SK-N-SH (cell line): Measurements from ENCODE around the gene ABLIM2. TPM values are rescaled to one million over a fixed set of nuclear protein-coding genes. Genes with fewer than 3 reads are reported as not detected.

Experiments used
- CTCF ChIA-PET: fragments of 300-600, 350-600 bp; formaldehyde crosslinking; extraction: SDS; loops from one replicate; lab custom pipeline; 2021; lab: Yijun Ruan, JAX
- POLR2A ChIA-PET: fragments of 350-600 bp; sonication (Branson Sonifier 250); formaldehyde crosslinking; extraction: SDS; loops from one replicate; lab custom pipeline; 2020; ENCODE audit warnings: antibody characterized with exemption, inconsistent platforms; lab: Yijun Ruan, JAX
- DNase-seq: peaks from one replicate; pipeline ENCODE4 v3.0.0; 2012
- H2AFZ ChIP-seq: fragments of 200-600 bp; sonication (generic); 2 replicates; pipeline ENCODE4 v1.8.1; 2016; ENCODE audit warnings: antibody characterized with exemption, mild to moderate bottlenecking, low read depth
- H3F3A ChIP-seq: fragments of 200-600 bp; sonication (generic); replicated peaks from 2 replicates; pipeline ENCODE3; 2016; ENCODE audit warnings: antibody characterized with exemption, mild to moderate bottlenecking; ENCODE audit not compliant: insufficient read depth
- H3K27ac ChIP-seq, 2 experiments: fragments of 200-500 bp in 1 of 2; fragments of 200-600 bp in 1 of 2; sonication (Bioruptor generic) in 1 of 2; sonication (generic), shearing (Covaris generic) in 1 of 2; 2 replicates each; pipeline versions ENCODE4 v1.5.1 to v1.6.1; 2014 to 2016; ENCODE audit warnings: low read depth in 2 of 2, inconsistent platforms in 1 of 2, low read length in 1 of 2, mild to moderate bottlenecking in 1 of 2, mixed read lengths in 1 of 2
- H3K27me3 ChIP-seq: fragments of 200-600 bp; sonication (generic), shearing (Covaris generic); 2 replicates; pipeline ENCODE4 v1.6.1; 2016; ENCODE audit warnings: mixed run types; ENCODE audit not compliant: insufficient read depth
- H3K36me3 ChIP-seq, 2 experiments: fragments of 200-500 bp in 1 of 2; fragments of 200-600 bp in 1 of 2; sonication (Bioruptor generic) in 1 of 2; sonication (generic) in 1 of 2; replicated peaks in 1 of 2; 2 replicates each; pipeline versions ENCODE3 to v1.5.1; 2014 to 2016; ENCODE audit warnings: low read length in 1 of 2, mild to moderate bottlenecking in 1 of 2; ENCODE audit not compliant: insufficient read depth in 2 of 2, control insufficient read depth in 1 of 2
- H3K4me1 ChIP-seq, 2 experiments: fragments of 200-500 bp in 1 of 2; fragments of 200-600 bp in 1 of 2; sonication (Bioruptor generic) in 1 of 2; sonication (generic), shearing (Covaris generic) in 1 of 2; 2 replicates each; pipeline versions ENCODE4 v1.5.1 to v1.6.1; 2014 to 2016; ENCODE audit warnings: low read depth in 1 of 2, low read length in 1 of 2, mixed run types in 1 of 2; ENCODE audit not compliant: insufficient read depth in 2 of 2, control insufficient read depth in 1 of 2
- H3K4me2 ChIP-seq: fragments of 200-600 bp; sonication (generic), shearing (Covaris generic); 2 replicates; pipeline ENCODE4 v1.6.1; 2017; ENCODE audit warnings: mixed run types
- H3K4me3 ChIP-seq, 2 experiments: fragments of 200-500 bp in 1 of 2; fragments of 200-600 bp in 1 of 2; sonication (Bioruptor generic) in 1 of 2; sonication (generic), shearing (Covaris generic) in 1 of 2; 2 replicates each; pipeline versions ENCODE4 v1.5.1 to v1.8.1; 2014 to 2016; ENCODE audit warnings: low read depth in 2 of 2, inconsistent platforms in 1 of 2, low read length in 1 of 2, mild to moderate bottlenecking in 1 of 2, mixed read lengths in 1 of 2, moderate library complexity in 1 of 2
- H3K79me2 ChIP-seq: fragments of 200-600 bp; sonication (generic); 2 replicates; pipeline ENCODE4 v1.8.1; 2017; ENCODE audit warnings: mild to moderate bottlenecking; ENCODE audit not compliant: insufficient read depth
- H3K9ac ChIP-seq: fragments of 200-600 bp; sonication (generic); 2 replicates; pipeline ENCODE4 v1.6.1; 2017; ENCODE audit warnings: mixed run types
- H3K9me2 ChIP-seq: fragments of 200-600 bp; sonication (generic); 2 replicates; pipeline ENCODE4 v1.6.1; 2017; ENCODE audit warnings: mixed run types
- H3K9me3 ChIP-seq: fragments of 200-600 bp; sonication (generic); 2 replicates; pipeline ENCODE4 v1.6.1; 2017; ENCODE audit warnings: mixed run types, mild to moderate bottlenecking, moderate library complexity
- H4K20me1 ChIP-seq: fragments of 200-600 bp; sonication (generic); 2 replicates; pipeline ENCODE4 v1.6.1; 2017; ENCODE audit warnings: mild to moderate bottlenecking, mixed run types; ENCODE audit not compliant: insufficient read depth
- CHD2 ChIP-seq: fragments of 150-350 bp; IDR thresholded peaks from 2 replicates; pipeline ENCODE4 v1.6.1; 2018; ENCODE audit warnings: low read length; ENCODE audit not compliant: partially characterized antibody
- ELF1 ChIP-seq: IDR thresholded peaks from 2 replicates; pipeline ENCODE4 v1.4.0; 2012
- EP300 ChIP-seq, 2 experiments: IDR thresholded peaks; 2 replicates each; pipeline versions ENCODE4 v1.4.0 to v1.6.1; 2012; ENCODE audit warnings: borderline replicate concordance in 1 of 2, low read depth in 1 of 2, low read length in 1 of 2
- FOSL2 ChIP-seq: IDR thresholded peaks from 2 replicates; pipeline ENCODE4 v1.4.0; 2012; ENCODE audit warnings: low read depth, mild to moderate bottlenecking, moderate library complexity, borderline replicate concordance
- FOXM1 ChIP-seq: IDR thresholded peaks from 2 replicates; pipeline ENCODE4 v1.4.0; 2012; ENCODE audit warnings: low read depth, mild to moderate bottlenecking
- GATA2 ChIP-seq: sonication (generic); formaldehyde crosslinking; IDR thresholded peaks from 2 replicates; pipeline ENCODE4 v1.5.0; 2020; ENCODE audit warnings: mild to moderate bottlenecking, missing genetic modification reagents
- JUND ChIP-seq: IDR thresholded peaks from 2 replicates; pipeline ENCODE4 v1.4.0; 2012
- MEF2A ChIP-seq: IDR thresholded peaks from 2 replicates; pipeline ENCODE4 v1.4.0; 2012; ENCODE audit warnings: low read depth, borderline replicate concordance
- POLR2AphosphoS5 ChIP-seq: IDR thresholded peaks from 2 replicates; pipeline ENCODE4 v1.6.1; 2012; ENCODE audit warnings: low read depth, low read length
- RAD21 ChIP-seq: IDR thresholded peaks from 2 replicates; pipeline ENCODE4 v1.6.1; 2012; ENCODE audit warnings: mild to moderate bottlenecking, low read length
- RXRA ChIP-seq: IDR thresholded peaks from 2 replicates; pipeline ENCODE4 v1.4.0; 2012; ENCODE audit warnings: low read depth, mild to moderate bottlenecking, borderline replicate concordance
- SMC3 ChIP-seq: IDR thresholded peaks from 2 replicates; pipeline ENCODE4 v1.6.1; 2012; ENCODE audit warnings: low read depth, low read length, improper control_type of control experiment
- TAF1 ChIP-seq: IDR thresholded peaks from 2 replicates; pipeline ENCODE4 v1.6.1; 2012; ENCODE audit warnings: low read depth, mild to moderate bottlenecking, low read length, moderate library complexity, borderline replicate concordance
- TCF12 ChIP-seq: IDR thresholded peaks from 2 replicates; pipeline ENCODE4 v1.4.0; 2012
- TEAD4 ChIP-seq: IDR thresholded peaks from 2 replicates; pipeline ENCODE4 v1.4.0; 2012; ENCODE audit warnings: mild to moderate bottlenecking, borderline replicate concordance; ENCODE audit not compliant: insufficient read depth
- YY1 ChIP-seq: IDR thresholded peaks from 2 replicates; pipeline ENCODE4 v1.4.0; 2012; ENCODE audit warnings: low read depth, mild to moderate bottlenecking
- WGBS: methylation state at CpG from one replicate; pipeline ENCODE4 v1.1.6; 2017; ENCODE audit warnings: low lambda C conversion rate; 5-methylcytosine and 5-hydroxymethylcytosine counted together
- polyA plus RNA-seq, 3 experiments: library from polyadenylated mRNA; depleted of rRNA; stranded (reverse); fragments of >200 nt; gene quantifications; 2 replicates each; pipeline ENCODE4 v1.2.3, GENCODE V29; 2012
- TF ChIP-seq, protein P1 (sequence below): fragments of 150-350 bp; IDR thresholded peaks from 2 replicates; pipeline ENCODE4 v1.6.1; 2016; ENCODE audit warnings: mild to moderate bottlenecking, low read depth, low read length
- TF ChIP-seq, protein P2 (sequence below): IDR thresholded peaks from 2 replicates; pipeline ENCODE4 v1.4.0; 2012; ENCODE audit warnings: low read depth, borderline replicate concordance
- TF ChIP-seq, protein P3 (sequence below): fragments of 200-600 bp; sonication (generic); IDR thresholded peaks from 2 replicates; pipeline ENCODE4 v1.6.1; 2017; ENCODE audit warnings: antibody characterized with exemption, mild to moderate bottlenecking, moderate library complexity

ABLIM2 gene
- polyA plus RNA-seq, 1 of the 3 experiments (the other 2 are of a cell fraction): 0.53 TPM

DNA sequence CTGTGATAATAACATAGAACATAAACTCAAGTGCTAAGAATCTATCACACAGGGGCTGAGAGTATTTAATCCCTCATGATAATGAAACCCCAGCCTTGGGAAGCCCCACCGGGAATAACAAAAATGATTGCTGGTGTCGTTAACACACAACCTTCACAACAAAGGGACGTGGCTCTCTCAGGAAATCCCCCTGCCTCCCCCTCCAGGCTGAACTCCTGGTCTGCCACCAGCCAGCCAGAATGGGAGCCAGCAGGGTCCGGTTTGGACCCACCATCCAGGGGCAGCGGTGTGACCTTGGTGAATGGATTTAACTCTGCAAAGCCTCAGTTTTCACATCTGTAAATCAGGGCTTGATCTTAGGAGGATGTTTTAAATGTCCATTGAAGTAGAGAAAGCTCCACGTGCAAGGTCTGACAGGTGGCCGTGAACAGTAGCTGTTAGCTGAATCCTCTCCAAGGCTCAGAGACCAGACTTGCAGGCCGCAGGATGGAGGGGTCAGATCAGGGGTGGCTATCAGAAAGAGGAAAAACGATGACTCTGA, 46.5 kb downstream of the ABLIM2 start (continued):
- TF ChIP-seq RXRA: no peak

DNA sequence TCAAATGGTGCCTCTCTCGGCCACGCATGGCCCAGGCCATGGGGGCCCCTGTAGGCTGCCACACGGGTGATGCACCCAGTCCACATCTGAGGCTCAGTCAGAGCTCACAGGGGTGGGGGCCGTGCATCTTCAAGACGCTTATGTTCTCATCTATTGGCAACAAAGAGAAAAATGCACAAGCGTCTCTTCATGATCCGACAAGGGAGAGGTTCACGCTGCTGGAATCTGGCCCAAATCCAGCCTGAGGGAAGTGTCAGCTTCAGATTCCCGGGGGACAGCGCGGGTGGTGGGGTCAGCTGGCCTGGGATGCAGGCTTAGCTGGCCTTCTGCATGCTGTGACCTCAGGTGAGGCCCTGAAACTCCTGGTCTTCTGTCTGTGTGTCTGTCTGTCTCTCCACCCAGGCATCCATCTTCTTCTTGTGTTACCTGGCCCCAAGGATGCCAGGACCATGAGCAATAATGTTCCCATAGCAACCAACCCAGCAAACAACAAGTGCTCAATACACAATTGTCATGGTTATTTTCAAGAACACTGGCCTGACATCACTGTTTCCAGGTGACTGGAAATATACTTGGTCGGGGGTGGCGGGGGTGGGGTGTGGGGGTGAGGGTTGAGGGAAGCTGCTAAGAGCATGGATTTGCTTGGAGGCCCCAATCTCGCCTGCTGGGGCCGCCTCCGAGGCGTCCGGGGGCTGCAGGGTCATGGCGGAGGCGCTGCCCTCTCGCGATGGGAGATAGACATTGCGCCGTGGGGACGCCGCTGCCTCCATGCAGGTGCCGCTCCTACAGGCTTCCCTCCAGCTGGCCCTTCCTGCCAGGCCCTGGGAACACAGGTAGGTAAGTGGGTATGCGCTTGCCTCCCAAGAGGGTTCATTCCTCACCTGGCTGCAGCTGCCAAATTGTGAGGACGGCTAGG, 48.3 kb downstream of the ABLIM2 start:
- H3K9me2 ChIP-seq: no peaks in the 10 kb centered on the region
- peaks cover 0 to 17% of the 10 kb centered on the region in 2 experiments; a peak in 1 of 4 replicates for H3K4me1 ChIP-seq
- H3F3A ChIP-seq: no peaks in the 10 kb centered on the region
- TF ChIP-seq RXRA (no peak), EP300 (IDR thresholded peaks at IDR 0.05; ENCODE audit: borderline replicate concordance in 1 of 2, low read depth in 1 of 2, low read length in 1 of 2) (no peak), GATA2 (no peak), SMC3 (no peak), RAD21 (no peak), CHD2 (no peak), POLR2AphosphoS5 (no peak), FOXM1 (no peak)
- no peak overlapping the region for H2AFZ ChIP-seq
- no peaks in the 10 kb centered on the region for H3K36me3 ChIP-seq
- CTCF ChIA-PET: interaction anchor here (0.7 to 1.6 kb wide), 2 partner anchors 17 to 23 kb away, joined by 3 to 5 read pairs; no protein-coding TSS in a partner anchor
- H3K9ac ChIP-seq: no peak overlapping the region
- POLR2A ChIA-PET: no interaction called here
- no peaks in the 10 kb centered on the region for H4K20me1 ChIP-seq
- no peaks in the 10 kb centered on the region for H3K79me2 ChIP-seq
- WGBS: 86% methylated on average over 18 of the region's 29 CpGs
- no peak overlapping the region for H3K27ac ChIP-seq
- H3K9me3 ChIP-seq: no peaks in the 10 kb centered on the region
- no peak overlapping the region for H3K4me2 ChIP-seq
- no peak overlapping the region for H3K4me3 ChIP-seq
- H3K27me3 ChIP-seq: no peaks in the 10 kb centered on the region
- DNase-seq: no peak

DNA sequence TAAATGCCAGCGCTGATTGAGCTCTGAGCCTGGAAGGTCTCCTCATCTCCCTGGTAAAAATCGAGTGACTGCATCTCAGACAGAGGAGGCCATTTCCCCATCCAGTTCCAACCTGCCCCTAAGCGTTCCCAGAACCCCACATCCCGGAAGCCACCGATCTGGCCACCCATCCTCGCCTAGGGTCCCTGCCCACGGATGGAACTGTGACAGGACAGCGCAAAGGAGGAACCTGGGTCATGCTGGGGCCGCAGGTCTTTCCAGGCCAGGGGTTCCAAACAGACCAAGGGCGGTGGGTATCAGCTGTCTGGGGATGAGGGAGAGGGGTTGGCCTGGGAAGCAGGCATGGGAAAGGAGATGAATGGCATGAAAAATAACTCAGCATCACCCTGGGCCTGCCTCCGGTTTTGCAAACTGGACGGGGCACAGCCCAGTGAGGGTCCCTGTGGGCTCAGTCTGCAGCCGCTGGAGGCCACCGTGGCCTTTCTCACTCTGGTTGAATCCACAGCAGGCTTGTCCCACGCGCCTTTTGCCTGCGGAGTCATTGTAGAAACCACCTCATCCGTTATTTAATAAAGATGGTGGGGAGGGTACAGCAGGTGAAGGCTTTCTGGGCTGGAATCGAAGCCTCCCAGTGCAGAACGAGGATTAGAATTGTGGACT, 49.1 kb downstream of the ABLIM2 start:
- CTCF ChIA-PET: interaction anchor here (0.7 kb wide), 1 partner anchor 17 kb away, joined by 3 read pairs; no protein-coding TSS in a partner anchor
- DNase-seq: no peak
- Histone ChIP-seq H3K4me2 (no peak overlapping the region), H3F3A (no peaks in the 10 kb centered on the region), H3K27ac (no peak overlapping the region), H4K20me1 (no peaks in the 10 kb centered on the region), H3K79me2 (no peaks in the 10 kb centered on the region), H3K9ac (no peak overlapping the region), H3K27me3 (no peaks in the 10 kb centered on the region), H3K9me2 (no peaks in the 10 kb centered on the region), H3K36me3 (no peaks in the 10 kb centered on the region), H3K4me1 (peaks cover 0 to 9% of the 10 kb centered on the region in 2 experiments; a peak in 1 of 4 replicates)
- WGBS: 66% methylated on average over 17 of the region's 20 CpGs
- POLR2A ChIA-PET: no interaction called here
- TF ChIP-seq TEAD4: no peak
- no peak for TF ChIP-seq RXRA
- TF ChIP-seq ELF1: no peak
- no peak for TF ChIP-seq CHD2
- TF ChIP-seq YY1: no peak
- no peak for TF ChIP-seq FOSL2
- TF ChIP-seq, protein P1, sequence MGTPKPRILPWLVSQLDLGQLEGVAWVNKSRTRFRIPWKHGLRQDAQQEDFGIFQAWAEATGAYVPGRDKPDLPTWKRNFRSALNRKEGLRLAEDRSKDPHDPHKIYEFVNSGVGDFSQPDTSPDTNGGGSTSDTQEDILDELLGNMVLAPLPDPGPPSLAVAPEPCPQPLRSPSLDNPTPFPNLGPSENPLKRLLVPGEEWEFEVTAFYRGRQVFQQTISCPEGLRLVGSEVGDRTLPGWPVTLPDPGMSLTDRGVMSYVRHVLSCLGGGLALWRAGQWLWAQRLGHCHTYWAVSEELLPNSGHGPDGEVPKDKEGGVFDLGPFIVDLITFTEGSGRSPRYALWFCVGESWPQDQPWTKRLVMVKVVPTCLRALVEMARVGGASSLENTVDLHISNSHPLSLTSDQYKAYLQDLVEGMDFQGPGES: no peak
- TF ChIP-seq, protein P2, sequence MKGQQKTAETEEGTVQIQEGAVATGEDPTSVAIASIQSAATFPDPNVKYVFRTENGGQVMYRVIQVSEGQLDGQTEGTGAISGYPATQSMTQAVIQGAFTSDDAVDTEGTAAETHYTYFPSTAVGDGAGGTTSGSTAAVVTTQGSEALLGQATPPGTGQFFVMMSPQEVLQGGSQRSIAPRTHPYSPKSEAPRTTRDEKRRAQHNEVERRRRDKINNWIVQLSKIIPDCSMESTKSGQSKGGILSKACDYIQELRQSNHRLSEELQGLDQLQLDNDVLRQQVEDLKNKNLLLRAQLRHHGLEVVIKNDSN: no peak
- no peak for TF ChIP-seq TCF12
- no peak for TF ChIP-seq MEF2A
- TF ChIP-seq TAF1: no peak
- TF ChIP-seq, protein P3, sequence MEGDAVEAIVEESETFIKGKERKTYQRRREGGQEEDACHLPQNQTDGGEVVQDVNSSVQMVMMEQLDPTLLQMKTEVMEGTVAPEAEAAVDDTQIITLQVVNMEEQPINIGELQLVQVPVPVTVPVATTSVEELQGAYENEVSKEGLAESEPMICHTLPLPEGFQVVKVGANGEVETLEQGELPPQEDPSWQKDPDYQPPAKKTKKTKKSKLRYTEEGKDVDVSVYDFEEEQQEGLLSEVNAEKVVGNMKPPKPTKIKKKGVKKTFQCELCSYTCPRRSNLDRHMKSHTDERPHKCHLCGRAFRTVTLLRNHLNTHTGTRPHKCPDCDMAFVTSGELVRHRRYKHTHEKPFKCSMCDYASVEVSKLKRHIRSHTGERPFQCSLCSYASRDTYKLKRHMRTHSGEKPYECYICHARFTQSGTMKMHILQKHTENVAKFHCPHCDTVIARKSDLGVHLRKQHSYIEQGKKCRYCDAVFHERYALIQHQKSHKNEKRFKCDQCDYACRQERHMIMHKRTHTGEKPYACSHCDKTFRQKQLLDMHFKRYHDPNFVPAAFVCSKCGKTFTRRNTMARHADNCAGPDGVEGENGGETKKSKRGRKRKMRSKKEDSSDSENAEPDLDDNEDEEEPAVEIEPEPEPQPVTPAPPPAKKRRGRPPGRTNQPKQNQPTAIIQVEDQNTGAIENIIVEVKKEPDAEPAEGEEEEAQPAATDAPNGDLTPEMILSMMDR: no peak
- TF ChIP-seq JUND: no peak
- TF ChIP-seq, all 33 proteins: peak for 0
- H3K9me3 ChIP-seq: no peaks in the 10 kb centered on the region
- H2AFZ ChIP-seq: no peak overlapping the region
- H3K4me3 ChIP-seq: no peak overlapping the region
